ENCODE measurements around the gene PTPN9. TPM values are rescaled to one million over a fixed set of nuclear protein-coding genes. Genes with fewer than 3 reads are reported as not detected.

PTPN9 gene
- total and polyA plus RNA-seq, 2 of the 4 experiments (the other 2 are of a cell fraction) = 26.5 to 38.9 TPM

DNA sequence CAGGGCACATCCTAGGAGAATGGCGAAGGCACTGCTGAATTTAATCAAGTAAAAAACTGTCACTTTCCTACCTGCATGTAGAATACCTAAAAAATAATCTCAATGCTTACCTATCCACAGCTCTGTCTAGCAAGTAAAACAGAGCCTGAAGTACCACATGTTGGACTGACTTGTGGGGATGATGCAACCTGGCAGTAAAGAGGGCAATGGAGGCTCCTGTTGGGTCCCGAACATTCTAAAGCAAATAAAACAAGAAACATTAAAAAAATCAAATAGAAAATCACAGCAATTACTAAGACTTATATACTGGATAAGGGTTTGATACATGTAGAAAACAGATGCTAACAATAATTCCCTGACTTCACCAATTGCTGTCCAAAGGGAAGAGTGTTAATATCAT is 56.1 kb downstream of the PTPN9 start:
- Histone ChIP-seq H4K5ac (ENCODE audit: low read depth, low read length) (no peak overlapping the region), H3K9ac (ENCODE audit: low read depth, low read length) (no peak overlapping the region), H3K27ac (ENCODE audit: insufficient read depth, low read length) (no peak overlapping the region), H4K20me1 (ENCODE audit: insufficient read depth, low read length) (peaks cover 32% of the 10 kb centered on the region), H2AFZ (replicated peaks; ENCODE audit: low read length, poor library complexity) (no peak overlapping the region), H3K4me2 (ENCODE audit: low read depth, low read length) (no peak overlapping the region), H3K23ac (ENCODE audit: low read depth, low read length) (no peak overlapping the region), H3K9me3 (ENCODE audit: control insufficient read depth, insufficient read depth, low read length) (no peaks in the 10 kb centered on the region), H2BK20ac (ENCODE audit: low read depth, low read length) (no peak overlapping the region), H2BK120ac (ENCODE audit: low read depth, low read length) (no peak overlapping the region), H3K4ac (ENCODE audit: low read depth, low read length) (no peak overlapping the region), H4K8ac (ENCODE audit: low read depth in 2 of 2, low read length in 2 of 2) (no peak overlapping the region), H3K4me1 (ENCODE audit: control insufficient read depth, insufficient read depth, low read length) (peaks cover 4% of the 10 kb centered on the region), H3K9me1 (ENCODE audit: insufficient read depth, low read length) (peaks cover 3% of the 10 kb centered on the region), H3K36me3 (ENCODE audit: control insufficient read depth, insufficient read depth, low read length) (peaks cover 40% of the 10 kb centered on the region), H2BK5ac (ENCODE audit: low read depth, low read length, poor library complexity, severe bottlenecking) (no peak overlapping the region), H3K4me3 (ENCODE audit: insufficient read depth, low read depth, low read length) (no peak overlapping the region), H3K18ac (ENCODE audit: low read depth, low read length) (no peak overlapping the region), H3K56ac (ENCODE audit: extremely low read depth, insufficient read depth, low read length) (no peak overlapping the region), H2AK9ac (replicated peaks; ENCODE audit: low read depth, low read length, poor library complexity) (no peak overlapping the region), H2AK5ac (ENCODE audit: low read depth, low read length) (no peak overlapping the region), H4K91ac (ENCODE audit: insufficient read depth, low read depth, low read length) (no peak overlapping the region), H2BK15ac (ENCODE audit: low read depth, low read length) (no peak overlapping the region), H3K14ac (replicated peaks; ENCODE audit: low read depth, low read length) (no peak overlapping the region), H3K79me1 (ENCODE audit: low read depth in 1 of 2, low read length in 2 of 2) (peaks cover 28 to 51% of the 10 kb centered on the region in 2 experiments), H3K27me3 (ENCODE audit: control insufficient read depth, insufficient read depth, low read length) (no peaks in the 10 kb centered on the region)
- DNase-seq = no peak
- POLR2A ChIA-PET (ENCODE audit: unreplicated experiment) = no interaction called here
- dilution Hi-C loops (cut with HindIII; ENCODE audit: low sequenced_read_pairs, unreplicated experiment) = no loop called here
- CTCF ChIA-PET = no interaction called here
- BruUV-seq (replicated peaks) = no TSS peak
- in situ Hi-C loops (cut with MboI; ENCODE audit: low sequenced_read_pairs) = no loop called here
- ATAC-seq (ENCODE audit: low read depth) = no peak
- WGBS, 2 experiments (ENCODE audit: extremely low coverage in 2 of 2, insufficient read length in 1 of 2) = no CpG with 5 or more reads among the region's 2 CpGs
- TF ChIP-seq, protein P1, sequence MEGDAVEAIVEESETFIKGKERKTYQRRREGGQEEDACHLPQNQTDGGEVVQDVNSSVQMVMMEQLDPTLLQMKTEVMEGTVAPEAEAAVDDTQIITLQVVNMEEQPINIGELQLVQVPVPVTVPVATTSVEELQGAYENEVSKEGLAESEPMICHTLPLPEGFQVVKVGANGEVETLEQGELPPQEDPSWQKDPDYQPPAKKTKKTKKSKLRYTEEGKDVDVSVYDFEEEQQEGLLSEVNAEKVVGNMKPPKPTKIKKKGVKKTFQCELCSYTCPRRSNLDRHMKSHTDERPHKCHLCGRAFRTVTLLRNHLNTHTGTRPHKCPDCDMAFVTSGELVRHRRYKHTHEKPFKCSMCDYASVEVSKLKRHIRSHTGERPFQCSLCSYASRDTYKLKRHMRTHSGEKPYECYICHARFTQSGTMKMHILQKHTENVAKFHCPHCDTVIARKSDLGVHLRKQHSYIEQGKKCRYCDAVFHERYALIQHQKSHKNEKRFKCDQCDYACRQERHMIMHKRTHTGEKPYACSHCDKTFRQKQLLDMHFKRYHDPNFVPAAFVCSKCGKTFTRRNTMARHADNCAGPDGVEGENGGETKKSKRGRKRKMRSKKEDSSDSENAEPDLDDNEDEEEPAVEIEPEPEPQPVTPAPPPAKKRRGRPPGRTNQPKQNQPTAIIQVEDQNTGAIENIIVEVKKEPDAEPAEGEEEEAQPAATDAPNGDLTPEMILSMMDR (conservative IDR thresholded peaks at IDR 0.05; ENCODE audit: low read depth, low read length) = no peak
- TF ChIP-seq CHD1 (IDR thresholded peaks at IDR 0.05; ENCODE audit: low read depth, low read length) (no peak), POLR2A (IDR thresholded peaks at IDR 0.05; ENCODE audit: low read depth, low read length) (no peak), BHLHE40 (IDR thresholded peaks at IDR 0.05; ENCODE audit: low read depth, low read length) (no peak), NFE2L2 (IDR thresholded peaks at IDR 0.05; ENCODE audit: low read depth, low read length) (no peak), MXI1 (IDR thresholded peaks at IDR 0.05; ENCODE audit: borderline replicate concordance, low read depth, low read length) (no peak), RAD21 (IDR thresholded peaks at IDR 0.05; ENCODE audit: low read length) (no peak), RFX5 (IDR thresholded peaks at IDR 0.05; ENCODE audit: low read depth, low read length) (no peak), MAFK (IDR thresholded peaks at IDR 0.05; ENCODE audit: low read depth, low read length) (no peak)
- TF ChIP-seq, protein P2, sequence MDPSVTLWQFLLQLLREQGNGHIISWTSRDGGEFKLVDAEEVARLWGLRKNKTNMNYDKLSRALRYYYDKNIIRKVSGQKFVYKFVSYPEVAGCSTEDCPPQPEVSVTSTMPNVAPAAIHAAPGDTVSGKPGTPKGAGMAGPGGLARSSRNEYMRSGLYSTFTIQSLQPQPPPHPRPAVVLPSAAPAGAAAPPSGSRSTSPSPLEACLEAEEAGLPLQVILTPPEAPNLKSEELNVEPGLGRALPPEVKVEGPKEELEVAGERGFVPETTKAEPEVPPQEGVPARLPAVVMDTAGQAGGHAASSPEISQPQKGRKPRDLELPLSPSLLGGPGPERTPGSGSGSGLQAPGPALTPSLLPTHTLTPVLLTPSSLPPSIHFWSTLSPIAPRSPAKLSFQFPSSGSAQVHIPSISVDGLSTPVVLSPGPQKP (IDR thresholded peaks at IDR 0.05; ENCODE audit: borderline replicate concordance, low read depth, low read length) = no peak
- intact Hi-C loops (cut with micrococcal nuclease) = no loop called here
